ENCODE data around the gene HMGN3.

GRCh38 chr6:79225717-79226599 lies 8.5 kb downstream of the HMGN3 start:
- TF ChIP-seq, protein P1, sequence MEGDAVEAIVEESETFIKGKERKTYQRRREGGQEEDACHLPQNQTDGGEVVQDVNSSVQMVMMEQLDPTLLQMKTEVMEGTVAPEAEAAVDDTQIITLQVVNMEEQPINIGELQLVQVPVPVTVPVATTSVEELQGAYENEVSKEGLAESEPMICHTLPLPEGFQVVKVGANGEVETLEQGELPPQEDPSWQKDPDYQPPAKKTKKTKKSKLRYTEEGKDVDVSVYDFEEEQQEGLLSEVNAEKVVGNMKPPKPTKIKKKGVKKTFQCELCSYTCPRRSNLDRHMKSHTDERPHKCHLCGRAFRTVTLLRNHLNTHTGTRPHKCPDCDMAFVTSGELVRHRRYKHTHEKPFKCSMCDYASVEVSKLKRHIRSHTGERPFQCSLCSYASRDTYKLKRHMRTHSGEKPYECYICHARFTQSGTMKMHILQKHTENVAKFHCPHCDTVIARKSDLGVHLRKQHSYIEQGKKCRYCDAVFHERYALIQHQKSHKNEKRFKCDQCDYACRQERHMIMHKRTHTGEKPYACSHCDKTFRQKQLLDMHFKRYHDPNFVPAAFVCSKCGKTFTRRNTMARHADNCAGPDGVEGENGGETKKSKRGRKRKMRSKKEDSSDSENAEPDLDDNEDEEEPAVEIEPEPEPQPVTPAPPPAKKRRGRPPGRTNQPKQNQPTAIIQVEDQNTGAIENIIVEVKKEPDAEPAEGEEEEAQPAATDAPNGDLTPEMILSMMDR (IDR thresholded peaks at IDR 0.05): no peak
- TF ChIP-seq POLR2A (IDR thresholded peaks at IDR 0.05): no peak

Data from heart left ventricle (tissue), 13 donors.